Measurements from ENCODE around the gene FAM53B. TPM values are rescaled to one million over a fixed set of nuclear protein-coding genes. Genes with fewer than 3 reads are reported as not detected.
A peak's percentile ranks its signal among the peaks of the same experiment; 100 is the strongest.

Gene FAM53B
- total RNA-seq, 1 donor from 2014 or later = 35.9 TPM

GRCh38 chr10:124669141-124669823 is 74.9 kb downstream of the FAM53B start:
- Mint-ChIP-seq H3K27me3 (no peaks in the 10 kb centered on the region), H3K4me1 (ENCODE audit: unreplicated experiment) (peaks cover 46% of the 10 kb centered on the region), H3K27ac (no peak overlapping the region), H3K9me3 (no peaks in the 10 kb centered on the region), H3K4me3 (no peak overlapping the region), H3K36me3 (no peaks in the 10 kb centered on the region)
- TF ChIP-seq, protein P1, sequence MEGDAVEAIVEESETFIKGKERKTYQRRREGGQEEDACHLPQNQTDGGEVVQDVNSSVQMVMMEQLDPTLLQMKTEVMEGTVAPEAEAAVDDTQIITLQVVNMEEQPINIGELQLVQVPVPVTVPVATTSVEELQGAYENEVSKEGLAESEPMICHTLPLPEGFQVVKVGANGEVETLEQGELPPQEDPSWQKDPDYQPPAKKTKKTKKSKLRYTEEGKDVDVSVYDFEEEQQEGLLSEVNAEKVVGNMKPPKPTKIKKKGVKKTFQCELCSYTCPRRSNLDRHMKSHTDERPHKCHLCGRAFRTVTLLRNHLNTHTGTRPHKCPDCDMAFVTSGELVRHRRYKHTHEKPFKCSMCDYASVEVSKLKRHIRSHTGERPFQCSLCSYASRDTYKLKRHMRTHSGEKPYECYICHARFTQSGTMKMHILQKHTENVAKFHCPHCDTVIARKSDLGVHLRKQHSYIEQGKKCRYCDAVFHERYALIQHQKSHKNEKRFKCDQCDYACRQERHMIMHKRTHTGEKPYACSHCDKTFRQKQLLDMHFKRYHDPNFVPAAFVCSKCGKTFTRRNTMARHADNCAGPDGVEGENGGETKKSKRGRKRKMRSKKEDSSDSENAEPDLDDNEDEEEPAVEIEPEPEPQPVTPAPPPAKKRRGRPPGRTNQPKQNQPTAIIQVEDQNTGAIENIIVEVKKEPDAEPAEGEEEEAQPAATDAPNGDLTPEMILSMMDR (conservative IDR thresholded peaks at IDR 0.05) = no peak
- no peak for DNase-seq (ENCODE audit: extremely low spot score, unreplicated experiment)

GRCh38 chr10:124668517-124669051 is 75.6 kb downstream of the FAM53B start:
- H3K4me3 Mint-ChIP-seq = no peak overlapping the region
- no peaks in the 10 kb centered on the region for H3K36me3 Mint-ChIP-seq
- peaks cover 46% of the 10 kb centered on the region for H3K4me1 Mint-ChIP-seq (ENCODE audit: unreplicated experiment)
- no peaks in the 10 kb centered on the region for H3K9me3 Mint-ChIP-seq
- TF ChIP-seq, protein P1 (conservative IDR thresholded peaks at IDR 0.05) = no peak
- no peaks in the 10 kb centered on the region for H3K27me3 Mint-ChIP-seq
- peak overlapping the region; percentile 64 for H3K27ac Mint-ChIP-seq
- DNase-seq (ENCODE audit: extremely low spot score, unreplicated experiment) = no peak

DNA sequence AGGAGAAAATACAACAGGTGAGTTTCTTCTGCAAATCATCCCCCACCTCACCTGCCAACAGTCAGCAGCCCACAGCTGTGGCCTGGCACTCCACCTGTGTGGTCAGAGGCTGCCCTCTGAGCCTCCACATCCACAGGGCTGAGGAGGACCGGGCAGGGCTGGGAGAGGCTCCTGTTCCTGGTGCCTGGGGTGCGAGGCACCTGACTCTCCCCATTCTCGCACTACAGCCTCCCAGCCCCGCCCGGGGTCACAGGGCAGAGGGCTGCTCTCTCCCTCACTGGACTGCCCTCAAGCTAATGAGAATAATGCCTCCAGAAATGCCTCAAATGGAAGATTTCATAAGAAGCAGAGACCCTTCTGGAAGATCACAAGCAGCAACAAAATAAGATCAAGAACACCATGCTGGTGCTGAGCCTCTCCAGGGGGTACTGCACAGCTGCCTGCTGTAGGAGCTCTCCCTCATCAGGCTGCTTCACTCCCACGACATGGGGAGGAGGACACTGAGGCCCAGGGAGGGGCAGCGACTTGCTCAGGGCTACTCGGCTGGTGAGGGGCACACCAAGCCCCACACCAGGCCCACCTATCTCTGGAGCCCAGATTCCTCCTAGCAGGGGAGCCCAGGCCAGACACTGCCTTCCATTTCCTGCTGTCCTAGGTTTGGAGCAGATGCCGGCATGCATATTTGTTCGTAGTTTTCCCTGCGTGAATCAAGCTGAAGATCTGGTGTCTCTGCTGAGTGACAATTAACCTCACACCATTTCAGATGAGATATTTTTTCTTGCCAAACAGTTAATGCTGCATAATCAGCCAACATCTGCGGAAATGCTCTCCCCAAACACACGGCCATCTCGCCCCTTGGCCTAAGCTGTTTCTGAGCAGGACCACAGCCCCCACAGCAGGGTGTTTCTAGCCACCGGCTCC is 76.5 kb downstream of the FAM53B start:
- no peak for DNase-seq (ENCODE audit: extremely low spot score, unreplicated experiment)
- Mint-ChIP-seq H3K4me1 (ENCODE audit: unreplicated experiment) (peaks cover 39% of the 10 kb centered on the region), H3K27me3 (no peaks in the 10 kb centered on the region), H3K4me3 (no peak overlapping the region), H3K27ac (peak overlapping the region; percentile 64), H3K36me3 (no peaks in the 10 kb centered on the region), H3K9me3 (no peaks in the 10 kb centered on the region)
- TF ChIP-seq, protein P1 (conservative IDR thresholded peaks at IDR 0.05) = no peak

GRCh38 chr10:124666494-124666893 is 77.7 kb downstream of the FAM53B start:
- DNase-seq (ENCODE audit: extremely low spot score, unreplicated experiment) = no peak
- Mint-ChIP-seq H3K27ac (no peak overlapping the region), H3K9me3 (no peaks in the 10 kb centered on the region), H3K36me3 (no peaks in the 10 kb centered on the region), H3K27me3 (no peaks in the 10 kb centered on the region), H3K4me3 (no peak overlapping the region), H3K4me1 (ENCODE audit: unreplicated experiment) (peaks cover 29% of the 10 kb centered on the region)
- TF ChIP-seq, protein P1 (conservative IDR thresholded peaks at IDR 0.05) = no peak

DNA sequence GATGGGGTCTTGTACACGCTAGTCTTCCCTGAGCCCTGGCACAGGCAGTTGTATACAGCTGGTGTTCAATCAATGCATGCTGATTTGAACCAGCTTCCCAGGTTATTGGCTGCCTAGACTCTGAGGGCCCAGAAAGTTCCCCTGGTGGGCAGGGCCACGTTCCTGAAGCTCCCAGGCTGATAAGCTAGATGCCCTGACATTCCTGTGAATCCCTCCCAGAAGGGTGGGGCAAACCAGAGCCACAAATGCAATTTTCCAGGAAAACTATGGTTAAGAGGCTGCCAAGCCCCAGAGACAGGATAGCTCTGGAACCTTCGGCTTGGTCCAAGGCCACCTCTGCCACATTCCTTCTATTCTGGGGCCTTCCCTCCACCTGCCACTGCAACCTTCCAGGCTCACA is 78.2 kb downstream of the FAM53B start:
- H3K27ac Mint-ChIP-seq = no peak overlapping the region
- H3K27me3 Mint-ChIP-seq = no peaks in the 10 kb centered on the region
- H3K36me3 Mint-ChIP-seq = no peaks in the 10 kb centered on the region
- DNase-seq (ENCODE audit: extremely low spot score, unreplicated experiment) = no peak
- TF ChIP-seq, protein P1 (conservative IDR thresholded peaks at IDR 0.05) = no peak
- H3K4me3 Mint-ChIP-seq = no peak overlapping the region
- no peaks in the 10 kb centered on the region for H3K9me3 Mint-ChIP-seq
- H3K4me1 Mint-ChIP-seq (ENCODE audit: unreplicated experiment) = peaks cover 24% of the 10 kb centered on the region

Data from type B pancreatic cell (in vitro differentiated cells).